HG03095 (cell line): ENCODE data around the gene LRFN2.

Experiments
- ATAC-seq: cut with Tn5 transposase; IDR thresholded peaks from one replicate; pipeline ENCODE4 v1.9.1; 2021; ENCODE audit warnings: moderate library complexity; ENCODE audit not compliant: unreplicated experiment

LRFN2 gene

GRCh38 chr6:40586369-40587201 lies 579 bp downstream of the LRFN2 start:
- ATAC-seq, result no peak

DNA sequence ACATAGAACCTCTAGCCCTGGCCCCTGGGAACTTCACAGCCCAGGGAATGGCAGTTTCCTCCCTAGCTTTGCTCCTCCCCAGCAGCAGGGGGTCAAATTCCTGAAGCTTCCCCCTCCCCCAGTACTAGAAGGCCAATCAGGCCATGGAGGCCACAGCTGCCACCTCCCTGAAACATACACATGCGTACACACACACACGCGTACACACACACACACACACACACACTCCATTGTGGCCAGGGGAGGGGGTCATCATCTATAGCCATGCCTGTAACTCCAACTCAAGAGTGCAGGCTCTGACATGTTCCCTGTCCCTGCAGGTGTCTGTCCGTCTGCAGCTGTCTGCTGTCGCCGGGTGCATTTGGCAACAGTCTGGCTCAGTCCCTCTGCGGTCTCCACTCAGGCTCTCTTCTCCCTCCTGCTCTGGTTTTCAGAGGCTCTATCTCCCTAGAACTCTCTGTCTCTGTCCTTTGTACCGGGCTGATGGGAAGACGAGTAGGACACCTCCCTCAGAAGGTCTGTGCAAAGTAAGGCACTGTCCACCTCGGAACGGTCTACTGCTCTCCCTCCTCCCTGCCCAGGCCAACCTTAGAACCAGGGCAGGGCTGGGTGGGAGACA lies 1.4 kb downstream of the LRFN2 start:
- ATAC-seq, result no peak

DNA sequence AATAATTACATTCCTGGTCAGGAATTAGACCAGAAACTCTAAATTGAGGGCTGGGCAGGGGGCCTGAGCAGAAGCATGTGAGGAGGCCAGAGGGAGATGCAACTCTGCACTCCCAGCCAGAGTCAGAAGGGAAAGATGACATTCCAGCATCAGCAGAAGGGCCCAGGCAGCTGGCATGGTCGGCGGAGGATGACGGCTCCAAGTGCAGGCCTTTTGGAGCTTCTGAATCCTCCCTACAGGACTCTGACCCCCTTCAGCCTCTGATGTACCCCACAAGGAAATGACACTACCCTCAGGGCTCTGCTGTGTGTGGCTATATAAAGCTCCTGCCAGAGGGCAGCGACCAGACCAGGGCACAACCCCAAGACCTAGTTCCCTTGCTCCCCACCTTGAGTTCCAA lies 1.9 kb downstream of the LRFN2 start:
- no peak for ATAC-seq

DNA sequence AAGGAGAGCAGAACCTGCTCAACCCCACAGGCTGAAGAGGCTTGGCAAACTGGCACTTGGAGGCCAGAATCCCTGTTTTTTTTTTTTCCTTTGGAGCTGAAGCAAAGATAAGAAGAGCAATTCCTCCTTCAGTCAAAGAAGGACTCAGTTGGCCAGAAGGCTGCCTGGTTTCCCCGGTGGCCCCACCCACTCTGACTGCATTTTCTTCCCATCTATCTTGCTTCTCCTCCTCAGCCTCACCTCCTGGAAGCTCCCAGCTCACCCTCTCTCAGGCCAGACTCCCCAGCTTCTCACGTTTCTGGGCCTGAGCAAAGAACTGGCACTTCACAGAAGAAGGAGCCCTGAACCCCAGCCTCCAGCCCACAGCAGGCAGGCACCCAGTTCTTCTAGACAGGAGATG lies 2.4 kb downstream of the LRFN2 start:
- no peak for ATAC-seq

- ATAC-seq, result no peak
Measured at GRCh38 chr6:40583709-40584108, 3.5 kb downstream of the LRFN2 start.

DNA sequence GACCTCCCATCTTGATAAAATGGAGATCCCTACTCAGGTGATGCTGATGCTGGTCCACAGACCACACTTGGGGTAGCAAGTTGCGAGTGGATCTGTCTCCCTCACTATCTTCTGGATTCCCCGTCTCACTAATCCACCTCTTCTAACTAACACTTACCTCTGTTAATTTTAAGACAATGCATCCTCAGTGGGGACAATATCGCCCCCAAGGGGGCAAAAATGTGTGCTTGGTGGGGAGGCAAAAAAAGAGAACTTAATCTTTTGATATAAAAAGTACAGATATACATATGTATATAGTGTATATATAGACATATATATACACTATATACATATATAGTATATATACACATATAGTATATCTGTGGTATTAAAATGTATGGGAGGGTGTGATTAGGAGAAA lies 4.3 kb downstream of the LRFN2 start:
- no peak for ATAC-seq

DNA sequence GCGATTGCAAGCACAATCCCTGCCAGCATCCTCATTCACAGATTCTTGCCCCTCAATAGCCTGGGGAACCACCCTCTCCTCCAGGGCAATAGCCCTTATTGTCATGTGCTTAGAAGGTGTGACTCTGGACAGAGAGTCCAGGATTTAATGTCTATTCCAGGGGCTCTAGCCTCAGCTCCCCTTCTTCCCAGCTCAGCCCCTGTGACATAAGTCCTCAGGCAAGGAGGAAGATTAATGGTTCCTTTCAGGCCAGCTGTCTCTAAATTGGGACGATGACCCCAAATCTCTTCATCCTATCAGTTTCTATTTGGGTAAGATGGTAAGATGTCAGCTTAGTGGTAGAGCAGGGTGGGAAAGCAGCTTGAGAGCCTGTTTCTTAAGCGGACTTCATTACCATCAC lies 8.1 kb downstream of the LRFN2 start:
- ATAC-seq, result no peak

- no peak for ATAC-seq
Measured at GRCh38 chr6:40577672-40578071, 9.5 kb downstream of the LRFN2 start.

- ATAC-seq, result no peak
Measured at GRCh38 chr6:40573221-40573620, 13.9 kb downstream of the LRFN2 start.

GRCh38 chr6:40569162-40569910 lies 17.8 kb downstream of the LRFN2 start:
- ATAC-seq, result no peak

DNA sequence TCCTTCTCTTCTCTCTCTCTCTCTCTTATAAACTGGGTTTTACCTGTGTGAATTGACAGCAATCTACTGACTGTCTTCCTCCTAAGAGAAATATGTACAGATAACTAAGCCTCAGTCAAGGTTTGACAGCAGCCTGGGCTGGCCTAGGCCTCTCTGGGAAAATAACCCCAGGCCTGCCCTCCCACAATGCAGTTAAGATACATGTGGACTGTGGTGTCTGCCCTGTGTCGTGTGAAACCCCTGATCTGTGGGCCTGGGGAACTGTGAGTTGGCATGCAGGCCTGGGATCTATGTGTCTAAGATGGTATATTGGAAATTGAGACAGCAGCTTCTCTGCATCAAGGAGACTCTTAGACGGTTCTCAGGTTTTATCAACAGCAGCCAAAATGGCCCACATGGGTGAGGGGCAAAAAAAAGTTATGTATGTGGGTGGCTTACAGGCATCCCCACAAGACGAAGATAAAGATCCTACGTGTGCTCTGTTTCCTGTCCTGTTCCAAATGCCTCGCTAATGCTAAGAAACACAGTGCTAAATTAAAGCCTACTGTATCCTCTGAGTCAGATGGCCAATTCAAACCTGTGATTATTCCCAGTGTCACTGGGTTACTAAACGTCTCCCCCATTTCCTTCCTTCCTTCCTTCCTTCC lies 19.0 kb downstream of the LRFN2 start:
- no peak for ATAC-seq

DNA sequence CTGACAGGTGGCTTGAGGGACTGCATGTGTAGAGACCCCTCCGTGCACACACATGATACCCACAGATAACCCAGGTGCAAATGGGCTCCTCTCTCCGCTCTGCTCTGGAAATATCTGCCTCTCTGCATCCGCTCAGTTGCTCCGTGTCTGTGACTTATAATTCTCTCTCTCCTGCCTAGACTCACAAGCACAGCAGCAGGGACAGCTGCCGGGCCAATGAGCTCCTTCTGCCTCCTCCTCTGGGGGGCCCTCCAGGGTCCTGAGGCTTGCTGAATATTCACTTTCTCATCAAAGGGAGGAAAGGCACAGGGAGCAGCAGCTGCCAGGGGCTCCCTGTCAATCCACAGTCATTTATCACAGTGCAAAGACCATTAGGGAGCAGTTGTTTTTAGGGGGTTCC lies 24.1 kb downstream of the LRFN2 start:
- ATAC-seq, result no peak

- no peak for ATAC-seq
Measured at GRCh38 chr6:40559056-40559455, 28.1 kb downstream of the LRFN2 start.

GRCh38 chr6:40558102-40558501 lies 29.1 kb downstream of the LRFN2 start:
- no peak for ATAC-seq

DNA sequence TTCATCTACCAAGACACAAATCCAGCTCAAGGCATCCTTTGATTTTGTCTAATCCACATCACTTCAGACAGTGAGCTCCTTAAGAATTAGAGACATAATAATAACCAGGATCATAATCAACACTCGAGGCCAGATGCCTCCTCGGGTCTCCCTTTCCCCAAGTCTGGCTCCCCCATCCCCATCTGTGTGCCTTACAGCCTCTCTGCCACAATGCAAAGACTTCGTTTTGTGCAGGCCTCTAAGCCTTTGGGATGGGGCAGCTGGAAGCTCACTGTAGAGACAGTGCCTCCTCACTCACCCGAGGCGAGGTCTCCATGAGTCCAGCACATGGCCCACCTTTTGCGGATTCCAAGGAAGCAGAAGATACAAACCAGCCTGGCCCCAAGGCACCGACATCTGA lies 30.3 kb downstream of the LRFN2 start:
- ATAC-seq, result no peak

GRCh38 chr6:40556023-40556422 lies 31.1 kb downstream of the LRFN2 start:
- no peak for ATAC-seq

DNA sequence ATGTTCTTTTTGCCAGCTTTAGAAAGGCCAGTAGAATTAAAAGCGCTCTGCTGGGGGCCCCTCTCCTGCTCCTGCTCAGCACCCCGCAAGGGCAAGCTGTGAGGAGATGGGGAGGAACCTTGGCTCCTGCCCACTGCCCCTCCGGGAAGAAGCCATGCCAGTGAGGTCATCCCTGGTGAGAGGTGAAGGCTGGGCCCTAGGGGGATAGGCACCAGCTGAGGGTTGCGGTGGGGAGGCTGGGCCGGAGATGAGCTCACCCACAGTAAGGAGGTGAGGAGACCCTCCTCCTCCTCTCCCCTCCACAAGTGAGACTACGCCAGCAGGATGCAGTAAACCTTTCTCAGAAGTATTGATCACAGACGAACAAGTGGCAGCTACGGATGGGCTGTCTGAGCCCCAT lies 32.1 kb downstream of the LRFN2 start:
- ATAC-seq, result no peak

DNA sequence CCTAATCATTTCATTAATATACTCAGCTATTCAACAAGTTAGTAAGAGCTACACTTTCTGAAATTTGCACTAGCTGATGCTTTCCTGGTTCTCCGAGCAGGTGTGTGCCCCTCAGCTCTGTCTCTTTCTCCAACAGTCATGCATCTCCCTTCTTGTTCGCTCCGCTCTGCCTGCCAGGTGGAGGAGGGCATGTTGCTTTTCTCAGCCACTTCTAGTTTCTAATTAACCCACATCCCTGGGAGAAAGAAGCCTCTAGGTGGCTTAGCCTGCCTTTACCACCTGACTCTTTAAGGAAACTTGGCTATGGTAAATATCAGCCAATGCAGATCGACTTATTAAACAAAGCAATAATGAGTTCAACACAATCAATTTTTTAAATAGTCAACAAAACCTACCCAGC lies 34.2 kb downstream of the LRFN2 start:
- ATAC-seq, result no peak

DNA sequence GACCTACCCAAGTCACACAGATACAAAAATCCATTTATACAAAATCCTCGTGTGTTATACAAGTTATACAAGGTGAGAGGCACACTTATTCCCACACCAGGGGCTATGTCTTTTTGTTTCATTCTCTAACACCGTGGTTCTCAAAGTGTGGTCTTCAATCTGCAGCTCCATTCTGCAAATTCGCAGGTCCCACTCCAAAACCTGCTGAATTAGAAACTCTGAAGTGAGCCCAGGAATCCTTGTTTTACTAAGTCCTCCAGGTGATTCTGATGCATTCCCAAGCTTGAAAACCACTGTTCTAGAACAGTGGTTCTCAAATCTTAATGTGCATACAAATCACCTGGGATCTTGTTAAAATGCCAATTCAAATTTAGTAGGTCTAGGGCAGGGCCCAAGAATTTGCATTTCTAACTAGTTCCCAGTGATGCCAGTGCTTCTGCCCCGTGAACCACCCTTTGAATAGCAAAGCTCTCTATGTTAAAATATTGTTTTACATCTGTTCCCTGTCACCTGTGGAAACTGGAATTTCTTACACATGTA lies 35.1 kb downstream of the LRFN2 start:
- no peak for ATAC-seq

DNA sequence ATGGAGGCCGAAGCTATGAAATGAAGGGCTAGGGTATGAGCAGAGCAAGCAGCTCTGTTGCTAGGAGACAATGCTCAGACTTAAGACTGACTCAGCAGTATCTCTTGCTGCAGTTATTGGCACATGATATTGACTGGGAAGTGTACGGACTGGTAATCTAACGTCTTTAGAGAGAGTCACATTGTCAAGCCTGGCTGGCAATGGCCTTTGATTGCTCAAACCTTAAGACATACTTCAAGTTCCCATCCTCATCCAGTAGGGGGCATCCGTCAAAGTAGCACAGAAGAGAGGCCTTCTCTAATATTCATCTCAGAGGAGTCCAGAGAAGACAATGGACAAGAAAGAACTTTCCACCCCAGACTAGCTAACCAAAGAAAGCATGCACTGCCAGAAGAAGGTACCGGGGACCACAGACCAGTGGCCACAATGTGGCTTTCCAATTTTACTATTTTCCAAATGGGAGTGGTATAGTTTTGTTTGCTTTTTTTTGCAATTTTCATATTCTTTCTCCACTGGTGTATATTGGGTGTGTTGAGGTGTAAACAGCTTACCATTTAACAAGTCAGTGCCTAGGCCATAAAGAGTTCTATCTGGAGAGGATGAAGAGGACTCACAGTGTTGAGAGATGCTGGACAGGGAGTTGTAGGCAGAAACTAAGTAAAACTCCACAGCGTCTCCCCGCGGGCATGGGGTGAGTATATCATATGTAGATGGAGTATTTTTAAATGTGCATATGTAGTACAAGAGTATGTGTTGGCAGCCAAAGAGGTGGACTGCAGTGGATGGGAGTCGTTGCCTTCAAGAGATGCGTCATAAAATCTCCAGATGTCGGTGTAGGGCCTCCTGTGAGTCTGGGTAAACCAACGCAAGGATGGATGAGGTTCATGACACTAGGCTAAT lies 36.7 kb downstream of the LRFN2 start:
- no peak for ATAC-seq
